D341Med (cell line): Measurements from ENCODE around the gene GFOD2.

Source experiments
- DNase-seq: peaks from one replicate; pipeline ENCODE4 v3.0.0; 2012; ENCODE audit warnings: low spot score

The GFOD2 gene

DNA sequence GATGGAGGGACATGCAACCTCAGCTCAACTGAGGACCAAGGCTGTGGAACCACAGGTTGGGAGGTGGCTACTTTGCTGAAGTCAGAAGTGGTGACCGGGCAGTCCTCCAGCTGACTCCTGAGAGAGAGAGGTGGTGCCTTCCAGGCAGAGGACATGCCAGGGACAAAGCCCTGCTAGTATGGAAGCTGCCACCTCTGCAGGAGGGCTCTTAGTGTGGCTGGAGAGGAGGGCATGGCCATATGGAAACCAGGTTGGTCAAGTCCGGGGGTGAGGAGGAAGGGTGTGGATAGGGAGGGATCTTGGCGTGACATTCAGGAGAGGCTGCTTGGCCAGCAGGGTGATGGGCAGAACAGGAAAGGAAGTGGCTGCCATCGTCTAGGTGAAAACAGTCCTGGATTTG lies 46.8 kb downstream of the GFOD2 start:
- peak; percentile 13 for DNase-seq

DNA sequence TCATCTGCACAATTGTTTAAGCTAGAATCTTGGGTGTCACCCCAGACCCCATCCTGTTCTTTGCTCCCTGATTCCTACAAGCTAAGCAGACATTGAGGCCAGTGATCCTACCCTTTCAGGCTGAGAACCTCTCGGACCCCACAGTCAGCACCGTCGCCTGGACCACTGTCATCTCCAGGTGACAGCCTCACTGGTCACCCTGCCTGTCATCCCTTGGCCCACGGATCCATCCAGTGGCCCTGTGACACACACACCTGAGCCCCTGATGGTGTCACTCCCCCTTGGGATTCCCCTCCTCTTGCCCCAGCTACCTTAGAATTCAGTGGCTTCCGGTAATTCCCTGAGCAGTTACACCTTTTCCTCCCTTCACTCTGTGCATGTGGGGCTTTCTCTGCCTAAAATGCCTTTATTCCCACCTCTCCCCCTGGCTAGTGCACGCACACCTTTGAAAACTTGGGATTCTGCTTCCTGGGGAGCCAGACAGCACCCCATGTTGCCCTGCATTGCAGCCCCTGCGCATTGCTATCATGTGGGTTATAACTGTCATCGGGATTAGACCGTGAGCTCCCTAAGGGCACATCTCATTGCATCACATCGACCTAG lies 49.5 kb downstream of the GFOD2 start:
- peak; percentile 5 for DNase-seq

DNA sequence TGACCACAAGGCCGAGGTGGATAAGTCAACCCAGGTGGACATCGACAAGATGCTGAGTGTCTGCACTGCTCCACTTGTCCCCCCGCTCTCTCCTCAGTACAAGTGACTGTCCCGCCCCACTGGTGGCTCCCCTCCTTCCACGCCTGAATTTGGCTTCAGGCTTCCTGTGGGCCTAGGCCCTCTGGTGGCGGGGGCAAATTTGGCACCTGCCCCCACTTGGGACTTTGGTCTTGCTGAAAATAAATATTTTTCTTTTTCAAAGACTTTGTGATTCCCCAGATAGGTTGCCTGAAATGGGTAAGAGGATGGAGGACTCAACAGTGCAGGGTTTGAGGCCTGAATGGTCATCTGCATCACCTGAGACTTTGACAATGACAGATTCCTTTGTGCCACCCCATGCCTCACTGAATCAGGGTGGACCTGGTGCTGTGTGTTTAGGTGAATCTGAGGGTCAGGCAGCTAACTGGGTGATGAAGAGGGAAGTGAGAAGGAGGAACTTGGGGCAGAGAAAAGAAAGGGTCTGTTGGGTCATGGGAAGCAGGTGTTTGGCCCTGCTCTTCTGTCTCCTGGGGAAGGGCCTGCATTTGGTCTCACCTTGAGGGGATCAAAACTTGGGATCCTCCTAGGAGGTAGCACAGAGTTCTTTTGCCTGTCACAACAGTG lies 50.5 kb downstream of the GFOD2 start:
- peak; percentile 38 for DNase-seq

DNA sequence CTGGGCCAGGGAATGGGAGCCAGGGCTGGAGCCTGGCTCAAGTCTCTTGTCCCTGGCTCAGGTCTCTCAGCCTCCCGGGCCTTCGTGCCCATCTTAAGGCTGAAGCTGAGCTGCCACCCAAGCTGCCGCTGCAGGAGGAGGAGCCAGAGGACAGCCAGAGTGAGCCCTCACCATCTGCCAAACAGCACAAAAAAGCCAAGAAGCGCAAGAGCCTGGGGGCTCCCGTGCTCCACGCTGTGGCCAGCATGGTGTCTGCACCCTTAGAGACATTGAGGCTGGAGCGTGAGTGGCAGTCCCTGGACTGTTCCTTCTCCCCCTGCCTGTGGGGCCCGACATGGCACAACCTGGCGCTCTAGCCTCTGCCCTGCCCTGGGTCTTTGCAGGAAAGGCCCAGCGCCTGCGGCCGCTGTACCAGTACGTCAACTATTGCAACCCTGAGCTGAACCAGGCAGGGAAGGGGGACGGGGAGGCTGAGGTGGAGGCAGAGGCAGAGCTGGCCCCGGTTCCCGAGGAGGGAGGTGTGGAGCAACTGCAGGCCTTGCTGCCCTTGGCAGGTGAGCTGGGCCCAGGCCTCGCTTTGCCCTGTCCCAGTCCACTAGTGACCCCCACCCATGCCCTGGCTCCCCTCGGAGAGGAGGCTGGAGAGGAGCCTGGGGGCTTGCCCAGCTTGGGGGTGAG lies 51.2 kb downstream of the GFOD2 start:
- DNase-seq, result peak; percentile 91

DNA sequence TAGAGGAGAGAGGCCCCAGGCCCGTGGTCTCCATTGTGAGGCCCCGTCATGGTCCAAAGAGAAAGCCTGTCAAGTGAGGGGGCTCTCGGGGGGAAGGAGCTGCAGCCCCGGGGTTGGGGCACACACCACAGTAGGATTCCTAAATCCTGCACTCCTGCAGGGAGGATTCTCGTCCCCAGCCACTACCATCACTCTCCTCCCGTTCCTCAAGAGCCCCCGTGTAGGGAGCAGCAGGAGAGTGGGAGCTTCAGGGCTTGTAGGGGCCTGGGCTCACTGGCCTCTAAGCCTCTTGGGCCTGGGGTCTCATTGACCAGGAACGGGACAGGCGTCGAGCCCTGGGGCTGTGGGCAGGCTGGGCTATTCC lies 51.7 kb downstream of the GFOD2 start:
- DNase-seq, result peak; percentile 19

DNA sequence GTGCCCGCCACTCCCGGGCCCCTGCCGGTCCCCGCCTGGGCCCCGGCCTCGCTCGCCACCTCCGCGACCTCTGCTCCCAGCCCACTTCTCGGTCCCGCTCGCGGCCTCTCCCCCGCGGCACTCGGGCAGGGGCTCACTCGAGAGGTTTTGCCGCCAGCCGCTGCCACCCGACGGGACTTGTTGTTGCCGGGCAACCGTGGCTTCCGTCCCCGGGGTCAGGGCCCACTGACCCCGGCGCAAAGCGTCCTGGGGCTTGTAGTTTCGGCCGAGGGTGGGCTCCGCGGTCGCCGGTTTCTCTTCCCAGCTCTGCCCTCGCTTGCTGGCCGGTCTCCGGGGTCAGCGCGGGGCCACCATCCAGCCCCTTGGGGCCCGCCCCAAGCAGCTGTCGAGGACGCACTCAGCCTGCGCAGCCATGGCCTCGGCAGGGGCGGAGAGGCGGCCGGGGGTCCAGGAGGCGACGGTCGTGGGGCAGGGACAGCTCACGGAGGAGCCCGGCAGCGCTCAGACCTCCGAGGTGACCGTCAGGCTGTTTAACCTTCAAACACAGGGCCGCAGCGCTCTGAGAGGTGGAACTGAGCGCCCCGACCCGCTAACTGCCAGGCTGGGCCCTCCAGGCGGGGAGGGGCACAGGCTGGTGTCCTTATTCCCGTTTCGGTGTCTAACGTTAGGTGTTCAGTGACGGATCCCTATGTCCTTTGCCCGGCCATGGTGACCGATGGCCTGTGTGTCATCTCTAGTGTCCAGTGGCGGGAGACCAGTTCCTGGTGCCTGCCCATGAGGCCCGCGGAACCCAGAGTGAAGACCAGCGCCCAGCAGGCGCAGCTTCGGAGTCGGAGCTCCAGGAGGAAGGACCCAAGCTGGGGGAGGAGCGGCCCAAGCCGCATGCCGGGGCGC lies 52.3 kb downstream of the GFOD2 start, which contains the start of the genes C16orf86 and ENKD1:
TSS of gene C16orf86 (plus strand) at position 256 of the 894 bp plus-strand sequence. CDS start at position 413, 157 bp downstream.
TSS of gene ENKD1 (minus strand) at position 192 of the 894 bp plus-strand sequence. CDS start 308 bp downstream, outside the sequence.
- DNase-seq, result peak; percentile 92

DNA sequence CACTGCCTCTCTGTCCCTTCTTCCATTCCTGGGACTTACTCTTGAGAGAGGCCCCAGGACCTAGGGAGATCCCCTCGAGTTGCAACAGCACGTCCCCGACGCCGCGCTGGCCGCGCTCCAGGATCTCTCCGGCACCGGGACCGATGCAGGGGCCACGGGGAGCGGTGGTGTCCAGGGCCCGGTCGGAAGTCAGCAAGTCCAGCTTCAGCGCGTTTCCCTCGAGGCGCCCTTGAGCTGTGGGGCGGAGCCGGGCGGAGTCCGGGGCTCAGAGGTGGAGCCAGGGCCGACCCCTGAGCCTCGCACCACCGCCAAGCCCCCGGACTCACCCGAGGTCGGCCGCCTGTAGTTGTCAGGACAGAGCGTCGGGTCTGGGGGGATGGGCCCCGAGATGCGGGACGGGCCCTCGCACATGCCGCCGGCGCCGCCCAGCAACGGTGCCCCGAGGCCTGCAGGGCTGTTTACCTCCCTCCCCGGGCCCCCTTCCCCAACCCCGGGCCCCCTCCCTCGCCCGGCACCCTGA lies 53.0 kb downstream of the GFOD2 start:
- peak; percentile 66 for DNase-seq

DNA sequence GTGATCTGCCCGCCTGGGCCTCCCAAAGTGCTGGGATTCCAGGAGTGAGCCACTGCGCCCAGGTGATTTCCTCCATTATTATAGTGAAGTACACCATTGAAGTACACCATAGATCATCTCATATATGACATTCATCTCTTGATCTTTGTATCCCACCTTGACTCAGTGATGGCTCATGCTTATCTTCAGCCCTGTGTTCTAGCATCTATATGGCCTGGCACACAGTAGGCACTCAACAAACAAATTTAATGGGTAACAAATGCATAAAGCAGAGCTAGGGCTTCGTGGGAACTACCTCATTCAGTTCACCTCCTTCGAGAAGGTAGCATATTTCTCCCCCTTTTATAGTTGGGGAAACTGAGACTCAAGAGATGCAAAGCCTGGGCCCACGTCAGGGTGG lies 53.5 kb downstream of the GFOD2 start:
- DNase-seq, result no peak

DNA sequence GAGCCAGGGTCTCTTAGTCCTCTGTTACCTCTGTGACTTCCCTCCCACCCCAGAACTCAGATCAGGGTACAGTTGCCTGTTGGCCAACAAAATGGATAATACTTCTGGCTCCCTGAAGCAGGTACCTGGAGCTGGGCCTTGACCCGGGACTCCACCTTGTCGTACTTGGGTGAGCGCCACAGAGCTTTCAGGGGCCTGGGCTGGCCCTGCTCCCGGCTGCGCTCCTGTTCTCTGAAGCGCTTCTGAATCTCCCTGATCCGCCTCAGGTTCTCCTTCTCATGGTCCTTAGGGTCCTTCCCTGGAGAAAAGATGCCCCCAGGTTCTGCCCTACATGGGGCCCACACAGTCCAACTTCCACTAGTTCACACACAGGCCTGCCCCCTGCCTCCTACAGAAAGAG lies 54.2 kb downstream of the GFOD2 start:
- DNase-seq, result no peak

DNA sequence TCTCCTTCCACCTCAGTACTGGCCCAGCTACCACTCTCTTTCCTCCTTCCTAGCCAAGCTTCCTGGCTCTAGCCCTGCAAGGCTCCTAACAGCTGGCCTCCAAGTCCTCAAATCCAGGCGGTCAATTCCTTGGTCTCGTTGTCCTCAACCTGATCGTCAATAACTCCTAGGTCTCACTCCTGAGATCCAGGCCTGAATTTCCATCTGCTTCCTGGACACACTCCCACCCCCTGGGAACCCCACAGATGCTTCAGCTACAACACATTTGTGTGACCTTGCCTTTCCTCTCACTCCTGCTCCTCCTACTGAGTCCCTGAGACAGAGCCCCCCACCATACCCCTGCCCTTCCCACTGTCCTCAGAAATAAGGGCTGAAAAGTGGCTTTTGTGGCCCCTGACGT lies 54.9 kb downstream of the GFOD2 start:
- DNase-seq, result no peak

DNA sequence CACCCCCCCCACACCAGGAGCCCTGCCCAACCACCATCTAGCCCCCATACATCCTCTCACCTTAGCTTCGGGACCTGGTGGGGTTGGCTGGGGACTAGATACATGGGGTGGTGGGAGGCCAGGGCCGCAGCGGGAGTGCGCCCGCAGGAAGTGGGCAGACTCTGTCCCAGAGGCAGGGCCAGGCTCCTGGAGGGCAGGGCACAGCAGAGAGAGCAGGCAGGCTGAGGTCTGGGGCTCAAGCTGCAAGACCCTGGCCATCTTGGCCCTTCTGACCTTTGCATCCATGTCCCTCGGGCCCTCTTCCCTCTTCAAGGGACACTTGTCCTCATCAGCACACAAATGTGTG lies 55.3 kb downstream of the GFOD2 start:
- no peak for DNase-seq

DNA sequence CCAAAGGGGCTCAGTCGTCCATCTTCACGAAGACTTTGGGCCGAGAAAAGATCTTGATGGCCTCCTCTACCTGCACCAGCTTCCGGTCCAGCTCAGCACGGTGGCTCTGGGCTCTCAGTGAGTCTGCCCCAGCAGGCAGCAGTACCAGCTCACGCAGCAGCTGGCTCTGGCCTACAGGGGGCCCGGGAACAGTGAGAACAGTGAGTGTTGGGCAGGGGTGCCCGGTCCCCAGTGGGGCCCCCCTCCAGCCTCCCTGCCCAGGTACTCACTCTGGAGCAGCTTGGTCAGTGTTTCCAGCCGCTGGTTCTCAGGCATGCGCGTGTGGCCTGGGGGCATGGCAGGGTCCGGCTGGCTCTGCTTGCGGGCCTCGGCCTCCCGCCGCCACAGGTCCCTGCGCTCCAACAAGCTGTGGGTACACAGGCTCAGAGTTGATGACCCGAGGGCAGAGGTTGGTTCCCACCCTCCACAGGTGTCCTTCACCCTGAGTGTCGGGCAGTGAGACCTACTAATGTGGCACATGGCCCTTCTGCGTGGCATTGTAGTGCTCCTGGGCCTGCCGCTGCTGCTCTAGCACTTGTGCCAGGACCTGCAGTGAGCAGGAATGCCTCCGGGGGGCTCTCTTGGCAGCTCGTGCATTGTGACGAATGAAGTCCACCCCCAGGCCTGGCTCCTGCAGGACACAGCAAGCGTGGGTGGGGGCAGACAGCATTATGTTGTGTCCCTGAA lies 55.8 kb downstream of the GFOD2 start:
- DNase-seq, result no peak

DNA sequence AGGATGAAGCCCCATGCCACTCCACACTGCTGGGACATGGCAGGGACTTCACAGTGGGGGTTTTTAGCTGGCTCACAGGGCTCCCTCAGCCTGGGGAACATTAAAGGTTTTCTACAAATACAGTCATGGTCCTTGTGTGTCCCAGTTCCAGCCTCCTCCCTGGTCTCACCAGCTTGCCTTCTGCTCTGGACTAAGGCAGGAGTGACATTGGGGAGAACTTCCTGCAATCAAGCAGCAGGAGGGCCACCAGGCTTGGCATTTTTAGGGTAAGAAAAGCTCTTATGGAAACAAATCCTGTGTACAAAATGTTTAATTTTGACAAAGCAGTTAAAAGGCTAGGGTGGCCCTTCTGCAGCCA lies 56.5 kb downstream of the GFOD2 start:
- no peak for DNase-seq

DNA sequence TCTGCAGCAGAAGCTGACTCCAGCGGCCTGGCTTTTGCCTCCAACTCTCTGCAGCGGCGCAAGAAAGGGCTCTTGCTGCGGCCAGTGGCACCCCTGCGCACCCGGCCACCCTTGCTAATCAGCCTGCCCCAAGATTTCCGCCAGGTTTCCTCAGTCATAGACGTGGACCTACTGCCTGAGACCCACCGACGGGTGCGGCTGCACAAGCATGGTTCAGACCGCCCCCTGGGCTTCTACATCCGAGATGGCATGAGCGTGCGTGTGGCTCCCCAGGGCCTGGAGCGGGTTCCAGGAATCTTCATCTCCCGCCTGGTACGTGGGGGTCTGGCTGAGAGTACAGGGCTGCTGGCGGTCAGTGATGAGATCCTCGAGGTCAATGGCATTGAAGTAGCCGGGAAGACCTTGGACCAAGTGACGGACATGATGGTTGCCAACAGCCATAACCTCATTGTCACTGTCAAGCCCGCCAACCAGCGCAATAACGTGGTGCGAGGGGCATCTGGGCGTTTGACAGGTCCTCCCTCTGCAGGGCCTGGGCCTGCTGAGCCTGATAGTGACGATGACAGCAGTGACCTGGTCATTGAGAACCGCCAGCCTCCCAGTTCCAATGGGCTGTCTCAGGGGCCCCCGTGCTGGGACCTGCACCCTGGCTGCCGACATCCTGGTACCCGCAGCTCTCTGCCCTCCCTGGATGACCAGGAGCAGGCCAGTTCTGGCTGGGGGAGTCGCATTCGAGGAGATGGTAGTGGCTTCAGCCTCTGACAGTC lies 57.0 kb downstream of the GFOD2 start:
- DNase-seq, result no peak

DNA sequence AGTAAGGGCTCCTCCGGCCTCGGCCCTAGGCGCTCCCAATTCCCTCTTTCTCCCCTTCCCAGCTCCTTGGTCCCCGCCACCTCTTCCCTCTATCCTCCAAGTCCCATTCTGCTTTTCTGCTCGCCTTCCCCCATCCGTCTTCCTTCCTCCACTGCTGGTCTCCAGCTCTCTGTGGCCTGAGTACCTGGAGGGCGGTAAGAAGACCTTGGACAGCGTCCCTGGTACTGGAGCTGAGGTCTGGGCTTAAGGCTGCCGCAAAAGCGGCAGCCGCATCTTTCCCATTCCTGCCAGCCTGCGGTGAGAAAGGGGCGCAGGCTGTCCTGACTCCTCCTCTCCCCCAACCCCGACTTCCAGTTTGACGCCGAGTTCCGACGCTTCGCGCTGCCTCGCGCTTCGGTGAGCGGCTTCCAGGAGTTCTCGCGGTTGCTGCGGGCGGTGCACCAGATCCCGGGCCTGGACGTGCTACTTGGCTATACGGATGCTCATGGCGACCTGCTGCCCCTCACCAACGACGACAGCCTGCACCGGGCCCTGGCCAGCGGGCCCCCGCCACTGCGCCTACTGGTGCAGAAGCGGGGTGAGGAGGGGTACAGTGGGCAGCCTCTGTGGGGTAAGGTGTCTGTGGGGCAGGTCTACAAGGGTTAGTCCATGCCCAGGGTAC lies 57.9 kb downstream of the GFOD2 start:
- DNase-seq, result no peak

DNA sequence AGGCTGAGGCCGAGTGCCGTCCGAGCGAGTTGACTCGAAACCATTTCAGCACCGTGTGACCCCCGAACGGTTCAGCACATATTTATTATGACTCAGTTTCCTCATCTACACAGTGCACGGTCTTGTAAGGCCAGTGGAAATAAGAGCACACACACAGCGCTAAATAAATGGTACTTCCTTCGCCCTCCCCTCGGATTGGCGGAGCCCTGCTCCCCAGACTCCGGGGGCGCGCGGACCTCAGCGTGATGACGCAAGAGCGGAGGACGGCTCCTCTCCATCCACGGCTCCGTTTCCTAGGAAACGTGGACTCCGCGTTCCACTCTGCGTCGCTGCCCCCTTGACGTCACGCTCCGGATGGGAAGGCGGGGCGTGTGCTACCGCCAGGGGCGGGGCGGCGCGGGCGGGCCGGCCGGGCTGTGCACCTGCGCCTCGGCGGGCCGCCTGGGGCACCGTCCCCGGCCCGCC lies 58.5 kb downstream of the GFOD2 start, which contains the start of gene PARD6A:
TSS of gene PARD6A (plus strand) at position 397 of the 465 bp plus-strand sequence. CDS start 79 bp downstream, outside the sequence.
- DNase-seq, result peak; percentile 95

DNA sequence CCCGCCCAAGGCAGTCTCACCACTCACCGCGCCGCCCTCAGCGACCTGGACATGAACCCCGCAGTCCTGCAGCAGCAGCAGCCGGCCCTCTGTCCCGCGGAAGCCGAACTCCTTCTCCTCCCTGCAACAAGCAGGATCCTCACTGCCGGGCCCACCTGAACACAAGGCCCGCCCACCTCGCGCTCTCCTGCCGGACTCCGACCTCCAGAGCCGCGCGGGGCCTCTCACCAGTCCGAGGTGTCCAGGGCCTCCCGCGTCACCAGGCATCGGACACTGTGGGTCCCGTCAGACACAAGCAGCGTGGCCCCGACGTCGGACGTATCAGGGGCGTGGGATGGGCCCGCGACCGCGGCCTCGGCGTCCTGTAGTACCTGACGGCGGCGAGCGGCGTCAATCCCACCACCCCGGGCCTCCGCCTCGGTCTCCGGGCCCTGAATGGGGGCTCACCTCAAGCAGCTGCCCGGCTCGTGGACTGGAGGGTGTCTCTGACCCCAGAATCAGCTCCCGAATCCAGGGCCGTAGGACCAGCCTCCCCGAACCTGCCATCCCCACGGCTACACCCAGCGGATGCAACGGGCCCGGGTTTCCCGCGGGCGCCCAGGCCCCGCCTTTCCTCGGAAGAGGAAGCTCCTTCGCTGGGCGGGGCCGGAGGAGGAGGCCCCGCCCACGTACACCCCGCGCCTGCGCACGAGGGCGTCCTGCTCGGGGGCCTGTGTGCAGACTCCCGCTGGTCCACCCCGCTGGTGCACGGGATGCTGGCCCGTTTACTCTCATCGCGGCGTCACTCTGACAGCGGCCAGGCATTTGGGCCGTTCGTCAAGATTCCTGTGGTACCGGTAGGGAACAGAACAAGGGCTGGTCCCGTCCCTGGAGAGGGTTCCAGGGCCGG lies 59.2 kb downstream of the GFOD2 start, which contains the start of gene ACD:
TSS of gene ACD (minus strand) at position 586 of the 889 bp plus-strand sequence. CDS start at position 546, 40 bp downstream.
- DNase-seq, result peak; percentile 95

DNA sequence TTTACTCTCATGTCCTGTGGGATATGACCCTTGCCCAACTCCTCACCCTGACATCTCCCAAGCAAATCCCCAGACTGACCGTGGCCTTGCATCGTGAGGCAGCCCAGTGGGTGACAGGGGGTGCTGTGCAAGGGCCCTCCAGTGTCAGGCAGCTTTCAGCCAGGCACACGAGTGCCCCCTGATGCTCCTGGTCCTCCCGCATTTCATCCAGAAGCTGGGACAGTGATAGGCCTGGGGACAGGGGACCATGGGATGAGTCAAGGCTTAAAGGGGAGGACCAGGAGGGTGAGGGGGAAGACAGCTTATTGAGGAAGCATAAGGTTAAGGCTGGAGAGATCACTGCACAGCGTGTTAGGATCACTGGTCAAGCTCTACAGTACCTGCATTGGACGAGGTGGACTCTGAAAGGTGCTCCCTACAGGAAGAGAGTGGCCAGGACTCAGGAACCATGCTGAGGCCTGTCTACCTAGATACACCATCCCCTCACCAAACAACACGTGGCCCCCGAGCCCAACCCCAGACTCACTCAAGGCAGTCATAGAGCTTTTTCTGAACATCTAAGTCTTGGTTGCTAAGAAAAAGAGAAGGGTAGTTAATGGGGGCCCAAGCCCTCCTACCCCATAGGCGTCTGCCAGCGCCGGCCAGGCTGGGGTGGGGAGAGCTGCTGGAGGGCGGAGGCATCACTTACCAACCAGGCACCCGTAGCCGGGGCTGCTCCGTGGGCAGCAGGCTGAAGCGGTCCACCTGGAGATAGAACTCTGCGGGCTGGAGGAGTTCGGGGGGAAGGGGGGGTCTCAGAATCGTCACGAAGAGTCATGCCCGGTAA lies 60.1 kb downstream of the GFOD2 start:
- no peak for DNase-seq
